Activated CD4-positive, alpha-beta T cell treated with anti-CD3 and anti-CD28 coated beads, Interleukin-2, Interleukin-4, amounts not matched to agents 100 ng/mL and 50 ng/mL, durations not matched to agents 16 hours and 8 hours (primary cell): Measurements from ENCODE around the gene ZMIZ2.
A peak's percentile ranks its signal among the peaks of the same experiment; 100 is the strongest.
"Not testable (repeated sequence)": the region's sequence is repeated elsewhere in the genome, so short reads cannot be mapped to it uniquely, and the experiment has no call there.

Source experiments
- DNase-seq: peaks from one replicate; pipeline ENCODE4 v3.0.0-alpha.2; 2020; ENCODE audit warnings: low spot score

Gene ZMIZ2

GRCh38 chr7:44774486-44774885 is 25.8 kb downstream of the ZMIZ2 start:
- DNase-seq, result not testable (repeated sequence)

GRCh38 chr7:44775383-44776107 is 26.9 kb downstream of the ZMIZ2 start:
- DNase-seq, result no peak

- DNase-seq, result no peak
These were observed 27.6 kb downstream of the ZMIZ2 start for GRCh38 chr7:44776211-44776610.

- no peak for DNase-seq
These were observed 33.8 kb downstream of the ZMIZ2 start for GRCh38 chr7:44782460-44782859.

GRCh38 chr7:44783407-44783806 is 34.8 kb downstream of the ZMIZ2 start:
- no peak for DNase-seq

GRCh38 chr7:44784364-44784763 is 35.7 kb downstream of the ZMIZ2 start:
- no peak for DNase-seq

GRCh38 chr7:44785218-44785617 is 36.6 kb downstream of the ZMIZ2 start:
- not testable (repeated sequence) for DNase-seq

GRCh38 chr7:44787041-44787440 is 38.4 kb downstream of the ZMIZ2 start:
- DNase-seq, result no peak

GRCh38 chr7:44787762-44788161 is 39.1 kb downstream of the ZMIZ2 start:
- no peak for DNase-seq

GRCh38 chr7:44789990-44790389 is 41.3 kb downstream of the ZMIZ2 start:
- DNase-seq, result no peak

- no peak for DNase-seq
These were observed 42.9 kb downstream of the ZMIZ2 start for GRCh38 chr7:44791278-44792219.

- no peak for DNase-seq
These were observed 45.3 kb downstream of the ZMIZ2 start for GRCh38 chr7:44793919-44794318.

GRCh38 chr7:44794331-44794730 is 45.7 kb downstream of the ZMIZ2 start:
- no peak for DNase-seq

- no peak for DNase-seq
These were observed 47.4 kb downstream of the ZMIZ2 start for GRCh38 chr7:44796034-44796503.

- peak; percentile 99 for DNase-seq
These were observed 48.1 kb downstream of the ZMIZ2 start, which contains the start of gene PPIA for GRCh38 chr7:44796504-44797328. Gene PPIA (plus strand): TSS chr7:44796681. CDS start chr7:44796725, 44 bp downstream.

- DNase-seq, result peak; percentile 91
These were observed 48.9 kb downstream of the ZMIZ2 start for GRCh38 chr7:44797329-44798258.

- no peak for DNase-seq
These were observed 50.1 kb downstream of the ZMIZ2 start for GRCh38 chr7:44798649-44799305.

GRCh38 chr7:44799939-44800338 is 51.3 kb downstream of the ZMIZ2 start:
- no peak for DNase-seq

GRCh38 chr7:44801890-44802289 is 53.2 kb downstream of the ZMIZ2 start:
- no peak for DNase-seq

GRCh38 chr7:44802418-44803025 is 53.9 kb downstream of the ZMIZ2 start:
- no peak for DNase-seq
